ENCODE results near the gene TRAM2.

- TF ChIP-seq CTCF (IDR thresholded peaks at IDR 0.05; ENCODE audit: low read depth, low read length, missing input control) (no peak), MAX (IDR thresholded peaks at IDR 0.05) (no peak)
Measured at GRCh38 chr6:52536424-52536916, 40.4 kb downstream of the TRAM2 start.

Data from liver (tissue), 2 donors.